Loucy (cell line): ENCODE measurements around the gene ZNF181.

Experiments used
- H2AFZ ChIP-seq: fragments of 200-600 bp; sonication (generic); 2 replicates; pipeline ENCODE4 v1.6.0; 2016; ENCODE audit warnings: antibody characterized with exemption, mild to moderate bottlenecking, low read length, moderate library complexity
- H3F3A ChIP-seq: fragments of 200-600 bp; 2 replicates; pipeline ENCODE4 v1.6.0; 2016; ENCODE audit warnings: antibody characterized with exemption, low read depth, mild to moderate bottlenecking
- H3K27me3 ChIP-seq: fragments of 200-600 bp; sonication (generic); 2 replicates; pipeline ENCODE4 v1.6.1; 2014; ENCODE audit warnings: low read length, mild to moderate bottlenecking; ENCODE audit not compliant: insufficient read depth, poor library complexity, severe bottlenecking
- H3K36me3 ChIP-seq: fragments of 200-600 bp; sonication (generic); 2 replicates; pipeline ENCODE4 v1.6.1; 2016; ENCODE audit warnings: low read length; ENCODE audit not compliant: insufficient read depth
- H3K4me1 ChIP-seq: fragments of 200-600 bp; sonication (generic); 2 replicates; pipeline ENCODE4 v1.5.1; 2014; ENCODE audit warnings: low read length, mild to moderate bottlenecking; ENCODE audit not compliant: insufficient read depth, poor library complexity, severe bottlenecking
- H3K4me2 ChIP-seq: fragments of 200-600 bp; sonication (generic); 2 replicates; pipeline ENCODE4 v1.6.0; 2014; ENCODE audit warnings: antibody characterized with exemption, low read length, low read depth, mild to moderate bottlenecking; ENCODE audit not compliant: poor library complexity, severe bottlenecking
- H3K4me3 ChIP-seq: fragments of 200-600 bp; sonication (generic); 2 replicates; pipeline ENCODE4 v1.5.1; 2014; ENCODE audit warnings: low read length, mild to moderate bottlenecking, mixed read lengths; ENCODE audit not compliant: poor library complexity, severe bottlenecking
- H3K79me2 ChIP-seq: fragments of 200-600 bp; sonication (generic); 2 replicates; pipeline ENCODE4 v1.6.1; 2014; ENCODE audit warnings: low read length; ENCODE audit not compliant: insufficient read depth
- H3K9ac ChIP-seq: fragments of 200-600 bp; sonication (generic); 2 replicates; pipeline ENCODE4 v1.6.0; 2014; ENCODE audit warnings: mild to moderate bottlenecking, low read depth, low read length, moderate library complexity; ENCODE audit not compliant: poor library complexity, severe bottlenecking
- H3K9me2 ChIP-seq: fragments of 200-600 bp; sonication (generic); replicated peaks from 2 replicates; pipeline ENCODE4 v1.6.1; 2016; ENCODE audit warnings: low read depth, low read length, mixed read lengths
- H3K9me3 ChIP-seq: fragments of 200-600 bp; sonication (generic); 2 replicates; pipeline ENCODE4 v1.6.1; 2014; ENCODE audit warnings: mild to moderate bottlenecking, antibody characterized with exemption, low read length, low read depth; ENCODE audit not compliant: insufficient read depth
- H4K20me1 ChIP-seq: fragments of 200-600 bp; sonication (generic); 2 replicates; pipeline ENCODE4 v1.6.0; 2014; ENCODE audit warnings: antibody characterized with exemption, low read length, mild to moderate bottlenecking; ENCODE audit not compliant: insufficient read depth, poor library complexity, severe bottlenecking
- EZH2phosphoT487 ChIP-seq: fragments of 200-600 bp; IDR thresholded peaks from 2 replicates; pipeline ENCODE4 v1.6.1; 2018; ENCODE audit warnings: antibody characterized with exemption, mild to moderate bottlenecking, moderate library complexity, borderline replicate concordance
- TF ChIP-seq, protein P1 (sequence below): fragments of 200-600 bp; sonication (generic); conservative IDR thresholded peaks from 2 replicates; pipeline ENCODE4 v1.5.1; 2014; ENCODE audit warnings: mild to moderate bottlenecking, antibody characterized with exemption, low read length

Gene ZNF181

DNA sequence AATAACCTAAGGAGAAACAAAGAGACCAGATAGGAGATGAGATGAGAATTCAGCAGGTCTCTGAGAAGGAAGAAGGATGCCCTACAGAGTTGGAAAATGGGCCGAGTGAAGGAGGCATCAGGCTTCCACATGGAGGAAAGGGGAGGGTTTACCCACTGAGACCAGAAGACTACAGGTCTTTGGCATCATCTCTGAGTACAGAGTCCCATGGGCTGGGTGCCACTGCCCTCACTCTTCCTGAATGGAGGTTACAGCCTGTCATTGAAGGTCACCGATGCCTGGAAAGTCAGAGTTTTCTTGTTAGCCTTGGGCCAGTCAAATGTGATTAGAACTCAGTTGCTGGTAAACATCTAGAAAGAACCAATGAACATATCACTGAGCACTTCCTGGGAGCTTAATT, 46.7 kb upstream of the ZNF181 start:
- Histone ChIP-seq H4K20me1 (no peaks in the 10 kb centered on the region), H3K4me3 (no peak overlapping the region), H3K9me3 (no peaks in the 10 kb centered on the region; the same call in 1 of the 2 replicates), H3K36me3 (no peaks in the 10 kb centered on the region), H2AFZ (no peak overlapping the region), H3K4me1 (no peaks in the 10 kb centered on the region), H3F3A (no peaks in the 10 kb centered on the region), H3K4me2 (no peak overlapping the region), H3K9me2 (no peaks in the 10 kb centered on the region), H3K27me3 (no peaks in the 10 kb centered on the region), H3K79me2 (no peaks in the 10 kb centered on the region), H3K9ac (no peak overlapping the region)
- TF ChIP-seq, protein P1, sequence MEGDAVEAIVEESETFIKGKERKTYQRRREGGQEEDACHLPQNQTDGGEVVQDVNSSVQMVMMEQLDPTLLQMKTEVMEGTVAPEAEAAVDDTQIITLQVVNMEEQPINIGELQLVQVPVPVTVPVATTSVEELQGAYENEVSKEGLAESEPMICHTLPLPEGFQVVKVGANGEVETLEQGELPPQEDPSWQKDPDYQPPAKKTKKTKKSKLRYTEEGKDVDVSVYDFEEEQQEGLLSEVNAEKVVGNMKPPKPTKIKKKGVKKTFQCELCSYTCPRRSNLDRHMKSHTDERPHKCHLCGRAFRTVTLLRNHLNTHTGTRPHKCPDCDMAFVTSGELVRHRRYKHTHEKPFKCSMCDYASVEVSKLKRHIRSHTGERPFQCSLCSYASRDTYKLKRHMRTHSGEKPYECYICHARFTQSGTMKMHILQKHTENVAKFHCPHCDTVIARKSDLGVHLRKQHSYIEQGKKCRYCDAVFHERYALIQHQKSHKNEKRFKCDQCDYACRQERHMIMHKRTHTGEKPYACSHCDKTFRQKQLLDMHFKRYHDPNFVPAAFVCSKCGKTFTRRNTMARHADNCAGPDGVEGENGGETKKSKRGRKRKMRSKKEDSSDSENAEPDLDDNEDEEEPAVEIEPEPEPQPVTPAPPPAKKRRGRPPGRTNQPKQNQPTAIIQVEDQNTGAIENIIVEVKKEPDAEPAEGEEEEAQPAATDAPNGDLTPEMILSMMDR: no peak
- TF ChIP-seq EZH2phosphoT487: no peak

DNA sequence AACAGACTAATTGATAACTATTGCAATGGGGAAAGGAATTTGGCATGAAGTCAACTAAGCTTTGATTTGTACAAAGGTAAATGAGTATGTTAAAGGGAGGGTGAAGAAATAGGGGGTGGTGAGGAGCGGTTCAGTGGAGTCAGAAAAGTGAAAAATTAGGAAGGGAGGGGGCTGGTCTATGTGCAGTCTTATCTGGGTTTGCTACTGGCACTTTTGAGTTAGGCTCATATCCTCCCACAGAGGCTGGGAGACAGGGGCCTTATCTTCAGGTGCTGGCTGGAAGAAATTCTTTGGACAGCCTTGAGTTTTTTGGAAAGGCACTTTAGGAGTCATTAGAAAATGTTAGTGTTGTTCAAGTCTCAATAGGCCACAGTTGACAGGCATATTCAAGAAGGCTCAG, 45.5 kb upstream of the ZNF181 start:
- no peak overlapping the region for H3K4me3 ChIP-seq
- no peaks in the 10 kb centered on the region for H3K4me1 ChIP-seq
- H3K9me3 ChIP-seq: no peaks in the 10 kb centered on the region; the same call in 1 of the 2 replicates
- H2AFZ ChIP-seq: no peak overlapping the region
- no peak overlapping the region for H3K4me2 ChIP-seq
- H3K36me3 ChIP-seq: no peaks in the 10 kb centered on the region
- TF ChIP-seq, protein P1: no peak
- no peak for TF ChIP-seq EZH2phosphoT487
- no peaks in the 10 kb centered on the region for H3K9me2 ChIP-seq
- no peak overlapping the region for H3K9ac ChIP-seq
- no peaks in the 10 kb centered on the region for H3F3A ChIP-seq
- no peaks in the 10 kb centered on the region for H4K20me1 ChIP-seq
- H3K27me3 ChIP-seq: no peaks in the 10 kb centered on the region
- H3K79me2 ChIP-seq: no peaks in the 10 kb centered on the region

DNA sequence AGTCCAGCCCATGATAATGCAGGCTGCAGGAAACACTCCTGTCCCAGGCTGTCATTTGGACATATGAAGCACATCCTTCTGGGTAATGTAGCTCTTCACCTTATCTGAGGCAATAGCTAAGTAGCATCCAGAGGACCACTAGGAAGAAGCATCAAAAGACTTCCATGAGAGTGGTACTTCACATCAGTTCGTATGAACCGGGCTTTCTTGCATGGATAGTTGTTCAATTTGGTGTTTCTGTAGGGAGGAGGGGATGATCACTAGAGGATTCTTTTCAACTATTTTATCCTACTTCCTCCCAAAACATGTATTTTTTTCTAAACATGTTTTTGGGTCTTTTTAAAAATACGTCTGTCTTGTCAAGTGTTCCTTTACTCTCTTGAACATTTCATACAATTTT, 43.7 kb upstream of the ZNF181 start:
- Histone ChIP-seq H4K20me1 (no peaks in the 10 kb centered on the region), H3K9me3 (no peaks in the 10 kb centered on the region; the same call in 1 of the 2 replicates), H3F3A (no peaks in the 10 kb centered on the region), H3K9ac (no peak overlapping the region), H3K9me2 (no peaks in the 10 kb centered on the region), H3K4me1 (no peaks in the 10 kb centered on the region), H3K27me3 (no peaks in the 10 kb centered on the region), H2AFZ (no peak overlapping the region), H3K4me2 (no peak overlapping the region), H3K4me3 (no peak overlapping the region), H3K79me2 (no peaks in the 10 kb centered on the region), H3K36me3 (no peaks in the 10 kb centered on the region)
- TF ChIP-seq, protein P1: no peak
- no peak for TF ChIP-seq EZH2phosphoT487
